Ovary (tissue), 3 donors: ENCODE results near the gene TET3.

ENCODE experiments used
- EP300 ChIP-seq: sonication (generic); formaldehyde crosslinking; IDR thresholded peaks from one replicate; pipeline ENCODE4 v1.6.1; 2017; ENCODE audit warnings: antibody characterized with exemption
- TF ChIP-seq, protein P1 (sequence below), 3 donors: fragments of 450-650 bp in 2 of 3; fragments of 200-600 bp in 1 of 3; IDR thresholded peaks; one replicate each; pipeline versions ENCODE4 v1.5.1 to v1.8.0; 2016 to 2022; ENCODE audit warnings: antibody characterized with exemption in 3 of 3, mild to moderate bottlenecking in 1 of 3
- donor health status: DM: no; HTN: no; CAD: no.

DNA sequence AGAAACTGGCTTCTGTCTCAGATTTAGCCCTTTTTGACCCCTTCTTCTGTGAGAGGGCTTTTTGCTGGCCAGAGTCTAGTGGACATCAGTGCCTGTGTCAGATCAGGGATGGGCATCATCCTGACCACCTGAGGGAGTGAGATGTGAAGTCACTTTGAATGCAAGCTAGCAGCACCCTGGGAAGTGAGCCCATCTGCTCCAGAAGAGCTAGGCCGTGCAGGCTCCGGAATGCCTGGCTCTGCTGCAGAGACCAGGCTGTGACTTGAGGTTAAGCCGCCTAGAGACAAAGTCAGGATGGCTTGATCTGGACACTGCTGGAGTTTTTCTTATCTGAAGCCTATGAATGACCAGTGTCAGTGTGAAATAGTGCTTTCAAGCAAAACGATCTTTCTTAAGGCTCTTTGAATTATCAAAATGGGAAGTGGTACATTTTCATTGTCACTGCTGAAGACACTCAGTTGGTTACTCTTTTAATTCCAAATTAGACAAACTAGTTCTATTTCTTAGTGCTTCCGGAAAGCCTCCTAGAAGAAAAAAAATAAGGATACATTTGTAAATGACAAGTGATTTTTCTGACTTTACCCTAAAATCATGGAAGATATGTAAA is 37.2 kb upstream of the TET3 start:
- TF ChIP-seq, protein P1, sequence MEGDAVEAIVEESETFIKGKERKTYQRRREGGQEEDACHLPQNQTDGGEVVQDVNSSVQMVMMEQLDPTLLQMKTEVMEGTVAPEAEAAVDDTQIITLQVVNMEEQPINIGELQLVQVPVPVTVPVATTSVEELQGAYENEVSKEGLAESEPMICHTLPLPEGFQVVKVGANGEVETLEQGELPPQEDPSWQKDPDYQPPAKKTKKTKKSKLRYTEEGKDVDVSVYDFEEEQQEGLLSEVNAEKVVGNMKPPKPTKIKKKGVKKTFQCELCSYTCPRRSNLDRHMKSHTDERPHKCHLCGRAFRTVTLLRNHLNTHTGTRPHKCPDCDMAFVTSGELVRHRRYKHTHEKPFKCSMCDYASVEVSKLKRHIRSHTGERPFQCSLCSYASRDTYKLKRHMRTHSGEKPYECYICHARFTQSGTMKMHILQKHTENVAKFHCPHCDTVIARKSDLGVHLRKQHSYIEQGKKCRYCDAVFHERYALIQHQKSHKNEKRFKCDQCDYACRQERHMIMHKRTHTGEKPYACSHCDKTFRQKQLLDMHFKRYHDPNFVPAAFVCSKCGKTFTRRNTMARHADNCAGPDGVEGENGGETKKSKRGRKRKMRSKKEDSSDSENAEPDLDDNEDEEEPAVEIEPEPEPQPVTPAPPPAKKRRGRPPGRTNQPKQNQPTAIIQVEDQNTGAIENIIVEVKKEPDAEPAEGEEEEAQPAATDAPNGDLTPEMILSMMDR (IDR thresholded peaks at IDR 0.05), result no peak
- TF ChIP-seq EP300, result no peak
